NCI-H1092 (cell line): Measurements from ENCODE around the gene MTREX.

Experiments used
- DNase-seq: peaks from one replicate; lab custom pipeline; 2025; lab: John Stamatoyannopoulos, UW

MTREX gene

DNA sequence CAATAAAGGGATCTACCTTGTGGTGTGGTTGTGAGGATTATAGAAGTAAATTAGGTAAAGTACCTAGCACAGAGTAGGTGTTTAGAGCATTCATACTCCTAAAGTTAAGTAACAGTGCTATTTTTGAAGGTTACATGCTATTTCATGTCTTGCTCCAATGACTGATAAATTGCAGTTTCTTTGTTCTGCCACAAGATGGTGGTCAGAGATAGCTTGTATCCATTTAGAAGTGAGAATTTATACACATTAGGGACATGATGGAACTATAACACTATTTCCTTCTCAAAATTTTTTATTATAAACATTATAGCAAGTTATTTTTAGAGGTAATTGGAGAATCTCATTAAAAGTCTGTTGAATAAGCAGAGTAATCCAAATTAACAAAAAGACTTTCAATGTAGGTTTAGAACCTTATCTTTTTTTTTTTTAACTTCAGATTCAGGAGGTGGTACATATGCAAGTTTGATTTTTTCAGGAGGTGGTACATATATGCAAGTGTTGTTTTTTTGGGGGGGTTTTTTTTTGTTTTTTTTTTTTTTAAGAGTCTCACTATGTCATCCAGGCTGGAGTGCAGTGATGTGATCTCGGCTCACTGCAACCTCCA, 17.1 kb downstream of the MTREX start:
- DNase-seq: no peak

DNA sequence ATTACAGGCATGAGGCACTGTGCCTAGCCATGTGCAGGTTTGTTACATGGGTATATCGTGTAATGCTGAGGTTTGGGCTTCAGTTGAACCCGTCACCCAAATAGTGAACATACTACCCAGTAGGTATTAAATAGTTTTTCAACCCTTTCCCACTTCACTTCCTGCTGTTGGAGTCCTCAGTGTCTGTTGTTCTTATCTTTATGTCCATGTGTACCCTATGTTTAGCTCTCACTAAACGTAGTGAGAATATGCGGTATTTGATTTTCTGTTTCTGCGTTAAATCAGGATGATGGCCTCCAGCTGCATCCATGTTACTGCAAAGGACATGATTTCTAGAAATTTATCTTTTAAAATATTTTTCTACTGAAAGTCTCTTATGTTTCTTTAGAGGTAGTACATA, 17.8 kb downstream of the MTREX start:
- DNase-seq: no peak

DNA sequence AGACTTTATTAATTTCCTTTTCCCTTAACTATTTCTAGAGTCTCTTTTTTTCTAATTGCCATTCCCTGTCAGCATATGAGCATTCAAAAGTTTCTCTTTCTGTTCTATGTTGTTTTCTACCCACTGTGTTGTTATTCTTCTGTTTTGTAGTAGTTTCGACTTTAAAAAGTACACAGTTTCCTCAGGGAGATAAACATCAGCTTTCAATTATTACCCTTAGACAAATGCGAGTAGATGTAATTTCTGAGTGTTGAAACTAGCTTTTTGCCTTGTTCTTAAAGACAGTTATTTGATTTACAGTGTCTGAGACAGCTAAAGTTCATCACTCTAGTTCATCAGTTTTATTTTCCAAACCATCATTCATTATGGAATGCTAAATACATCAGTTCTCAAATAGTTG, 19.5 kb downstream of the MTREX start:
- DNase-seq: no peak

- no peak for DNase-seq
Observed at GRCh38 chr5:55331321-55331720, 23.5 kb downstream of the MTREX start.

- DNase-seq: no peak
Observed at GRCh38 chr5:55333017-55333416, 25.2 kb downstream of the MTREX start.

GRCh38 chr5:55333811-55334210, 26.0 kb downstream of the MTREX start:
- no peak for DNase-seq

GRCh38 chr5:55338092-55338613, 30.4 kb downstream of the MTREX start:
- no peak for DNase-seq

GRCh38 chr5:55338810-55339243, 31.0 kb downstream of the MTREX start:
- DNase-seq: no peak

DNA sequence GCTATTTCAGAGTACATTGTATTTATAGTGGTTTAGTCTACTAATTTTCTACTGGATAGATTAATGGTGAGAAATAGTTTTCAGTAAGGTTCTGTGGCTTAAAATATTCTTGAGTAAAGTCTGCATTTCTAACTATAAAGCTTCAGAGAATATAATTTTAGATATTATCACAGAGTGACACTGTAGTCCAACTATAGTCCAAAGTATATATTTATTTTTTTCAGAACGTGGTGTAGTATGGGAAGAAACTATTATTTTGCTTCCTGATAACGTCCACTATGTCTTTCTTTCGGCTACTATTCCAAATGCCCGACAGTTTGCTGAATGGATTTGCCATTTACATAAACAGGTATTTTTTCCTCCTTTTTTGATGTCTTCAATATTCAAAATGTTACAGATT, 35.3 kb downstream of the MTREX start:
- no peak for DNase-seq

DNA sequence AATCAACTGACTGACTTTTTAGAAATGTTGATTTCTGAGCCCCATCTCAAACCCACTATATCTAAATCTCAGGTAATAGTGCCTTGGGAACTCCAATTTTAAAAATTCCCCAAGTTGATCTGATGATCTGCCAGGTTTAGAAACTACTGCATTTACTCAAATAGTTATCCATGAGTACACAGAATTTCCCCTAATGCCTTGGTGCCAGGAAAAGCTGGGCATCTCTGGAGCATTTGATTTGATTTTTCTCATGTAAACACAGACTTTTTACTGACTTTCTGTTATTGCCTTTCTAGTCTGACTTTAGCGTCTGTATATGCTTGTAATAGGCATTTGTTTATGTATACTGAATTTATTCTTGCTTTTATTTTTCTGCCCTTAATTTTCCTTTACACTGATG, 35.8 kb downstream of the MTREX start:
- DNase-seq: no peak

- no peak for DNase-seq
Observed at GRCh38 chr5:55344392-55344992, 36.7 kb downstream of the MTREX start.

DNA sequence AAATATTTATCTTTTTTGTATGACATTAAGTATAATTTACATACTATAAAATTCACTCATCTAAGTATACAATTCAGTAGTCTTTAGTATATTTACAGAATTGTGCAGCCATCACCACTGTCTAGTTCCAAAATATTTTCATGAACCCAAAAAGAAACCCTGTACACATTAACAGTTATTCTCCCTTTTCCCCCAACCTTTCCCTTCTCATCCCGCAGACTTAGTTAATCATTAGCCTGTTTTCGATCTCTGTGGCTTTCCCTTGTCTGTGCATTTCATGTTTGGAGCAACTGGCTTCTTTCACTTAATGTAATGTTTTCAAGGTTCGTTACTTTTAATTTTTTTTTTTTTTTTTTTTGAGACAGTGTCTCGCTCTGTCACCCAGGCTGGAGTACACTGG, 37.5 kb downstream of the MTREX start:
- DNase-seq: no peak

DNA sequence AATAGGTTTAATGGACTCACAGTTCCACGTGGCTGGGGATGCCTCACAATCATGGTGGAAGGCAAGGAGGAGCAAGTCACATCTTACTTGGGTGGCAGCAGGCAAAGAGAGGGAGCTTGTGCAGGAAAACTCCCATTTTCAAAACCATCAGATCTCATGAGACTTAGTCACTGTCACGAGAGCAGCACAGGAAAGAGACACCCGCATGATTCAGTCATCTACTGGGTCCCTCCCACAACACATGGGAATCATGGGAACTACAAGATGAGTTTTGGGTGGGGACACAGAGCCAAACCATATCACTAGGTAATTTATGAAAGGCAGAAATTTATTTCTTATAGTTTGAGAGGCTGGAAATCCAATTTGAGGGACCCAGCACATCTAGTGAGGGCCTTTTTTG, 40.0 kb downstream of the MTREX start:
- no peak for DNase-seq

DNA sequence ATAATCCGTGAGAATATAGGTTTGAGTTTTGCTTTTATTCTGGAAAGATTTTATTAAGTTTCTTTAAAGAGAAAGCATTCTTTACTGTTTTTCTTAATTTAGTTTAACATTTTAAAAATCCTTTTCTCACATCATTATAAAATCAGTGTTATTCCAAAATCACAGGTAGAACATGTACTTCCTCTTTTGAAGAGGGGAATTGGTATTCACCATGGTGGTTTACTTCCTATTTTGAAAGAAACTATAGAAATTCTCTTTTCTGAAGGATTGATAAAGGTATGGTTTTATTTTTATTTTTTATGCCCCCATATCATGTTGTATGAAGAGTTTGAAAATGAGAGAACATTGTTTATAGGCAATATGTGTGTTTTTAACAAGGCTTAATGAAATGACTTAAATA, 43.0 kb downstream of the MTREX start:
- DNase-seq: no peak

DNA sequence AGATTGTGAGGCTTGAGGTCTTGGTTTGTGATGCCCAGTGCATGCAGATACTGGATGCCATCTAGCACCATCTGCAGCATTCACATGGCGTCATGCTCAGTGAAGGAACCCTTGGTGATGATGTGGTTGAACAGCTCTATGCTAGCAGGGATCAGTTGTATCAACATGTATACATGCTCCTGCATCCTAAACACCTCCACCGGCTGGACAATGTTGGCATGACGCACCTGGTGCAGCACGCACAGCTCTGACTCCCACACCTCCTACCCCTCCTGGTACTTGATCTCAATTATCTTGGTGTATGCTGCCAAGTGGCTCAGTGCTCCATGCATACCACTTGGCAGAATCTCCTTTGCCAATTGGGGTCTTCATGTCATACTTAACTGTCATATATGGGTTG, 49.1 kb downstream of the MTREX start:
- DNase-seq: no peak

DNA sequence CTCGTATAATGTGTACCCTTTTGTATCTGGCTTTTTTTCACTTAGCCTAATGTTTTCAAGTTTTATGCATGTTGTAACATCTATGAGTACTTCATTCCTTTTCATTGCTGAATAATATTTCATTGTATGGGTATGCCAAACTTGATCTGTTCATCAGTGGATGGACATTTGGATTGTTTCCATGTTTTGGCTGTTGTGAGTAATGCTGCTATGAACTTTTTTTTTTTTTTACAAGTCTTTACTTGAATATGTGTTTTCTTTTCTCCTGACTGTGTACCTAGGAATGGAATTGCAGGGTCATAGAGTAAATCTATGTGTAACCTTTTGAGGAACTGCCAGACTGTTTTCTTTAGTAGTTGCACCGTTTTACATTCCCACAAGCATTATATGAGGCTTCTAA, 52.4 kb downstream of the MTREX start:
- no peak for DNase-seq

DNA sequence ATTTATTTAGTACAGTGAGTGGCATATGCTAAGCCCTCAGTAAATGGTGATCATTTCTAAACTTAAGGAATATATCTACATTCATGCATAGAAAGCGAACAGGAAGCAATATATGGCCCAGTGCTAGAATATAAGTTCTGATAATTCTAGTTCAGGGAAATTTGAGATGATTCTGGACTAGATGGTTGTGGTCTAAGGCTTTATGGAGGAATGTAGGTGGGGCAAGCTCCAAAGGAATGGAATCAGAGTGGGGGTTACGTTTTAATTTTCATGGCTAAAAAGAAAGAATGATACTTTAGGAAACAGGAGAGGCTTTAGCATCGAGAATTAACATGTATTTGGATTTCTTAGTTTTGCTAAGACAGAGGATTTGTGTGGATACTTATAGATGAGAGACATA, 56.1 kb downstream of the MTREX start:
- no peak for DNase-seq

DNA sequence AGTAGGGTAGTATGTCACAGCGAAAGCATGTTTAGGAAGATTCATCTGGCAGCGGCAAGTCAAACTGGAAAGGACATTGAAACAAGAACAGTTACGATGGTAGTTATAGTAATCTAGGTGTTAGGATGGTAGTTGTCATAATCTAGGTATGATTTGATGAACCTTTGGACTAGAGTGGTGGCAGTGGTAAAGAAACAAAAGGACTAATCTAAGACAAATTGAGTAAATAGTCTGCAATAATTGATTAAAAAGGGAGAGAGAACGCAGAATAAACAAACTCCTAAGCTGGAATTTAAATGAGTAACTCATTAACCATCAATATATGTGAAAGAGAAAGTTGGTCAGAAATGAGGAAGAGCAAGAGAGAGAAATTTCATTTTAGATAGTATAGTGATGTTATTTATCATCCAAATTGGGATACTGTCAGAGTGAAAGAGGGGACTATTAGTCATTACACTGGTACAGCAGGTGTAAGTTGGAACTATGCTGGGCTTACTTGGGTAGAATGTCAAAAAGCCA, 56.8 kb downstream of the MTREX start:
- no peak for DNase-seq

DNA sequence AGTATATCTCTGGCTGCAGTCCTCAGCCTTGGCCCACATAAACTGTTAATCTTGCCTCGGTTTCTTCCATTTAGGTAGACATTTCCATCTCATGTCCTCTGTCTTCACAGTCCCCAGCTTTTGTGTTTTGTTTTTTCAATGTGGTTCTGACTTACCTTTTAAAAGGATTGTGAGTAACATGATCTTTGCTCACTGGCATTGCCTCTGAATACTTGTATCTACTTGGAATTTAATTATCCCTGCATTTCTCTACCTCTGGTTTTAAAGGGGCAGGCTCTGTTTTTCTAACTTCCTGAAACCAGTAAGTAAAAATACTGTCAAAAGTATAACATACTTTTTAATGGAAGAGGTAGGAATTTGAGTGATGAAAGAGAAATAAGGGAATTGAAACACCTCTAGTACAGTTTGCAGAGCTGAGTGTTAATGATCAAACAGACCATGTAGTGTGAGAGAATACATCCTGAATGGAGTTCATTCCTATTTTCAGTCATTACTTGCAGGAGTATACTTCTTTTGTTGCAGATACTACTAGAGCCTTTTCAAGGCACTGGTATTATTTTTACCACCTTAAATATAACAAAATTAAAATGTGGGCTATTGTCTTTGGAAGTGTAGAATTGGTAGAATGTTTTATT, 62.6 kb downstream of the MTREX start:
- no peak for DNase-seq

- no peak for DNase-seq
Observed at GRCh38 chr5:55371145-55371544, 63.4 kb downstream of the MTREX start.

DNA sequence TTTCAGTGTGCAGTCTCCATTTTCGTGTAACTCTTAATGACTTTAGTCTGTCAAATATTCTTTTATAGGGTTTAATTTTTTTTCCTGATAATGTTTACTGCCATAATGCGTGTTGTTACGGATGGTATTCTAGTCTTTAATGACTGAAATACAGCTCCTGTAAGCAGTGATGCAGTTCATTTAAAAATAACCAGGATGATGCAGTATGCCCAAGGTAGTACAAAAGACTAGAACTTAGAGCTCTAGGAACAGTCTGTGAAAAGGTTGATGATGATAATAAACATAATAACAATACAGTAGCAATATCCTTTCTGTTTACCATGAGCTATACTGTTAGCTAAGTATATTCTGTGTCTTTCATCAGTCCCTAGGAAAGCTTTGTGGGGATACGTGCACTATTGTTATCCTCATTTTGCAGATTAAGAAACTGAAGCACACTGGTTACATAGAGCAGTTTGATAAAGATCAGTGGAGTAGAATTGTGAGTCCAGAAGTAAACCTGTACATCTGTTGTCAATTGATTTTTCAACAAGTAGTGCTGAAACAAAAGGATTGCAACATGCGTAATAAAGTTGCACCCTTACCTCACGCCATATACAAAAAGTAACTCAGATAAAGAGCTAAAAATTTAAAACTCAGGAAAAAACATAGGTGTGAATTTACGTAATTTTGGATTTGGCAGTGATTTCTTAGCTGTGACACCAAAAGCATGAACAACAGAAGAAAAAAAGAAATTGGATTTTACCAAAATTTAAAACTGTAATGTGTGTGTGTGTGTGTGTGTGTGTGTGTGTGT, 64.5 kb downstream of the MTREX start:
- no peak for DNase-seq

GRCh38 chr5:55377810-55378209, 70.0 kb downstream of the MTREX start:
- DNase-seq: no peak

GRCh38 chr5:55383254-55383653, 75.5 kb downstream of the MTREX start:
- DNase-seq: no peak
